Activated CD4-positive, alpha-beta T cell treated with anti-CD3 and anti-CD28 coated beads, Interleukin-2, Interleukin-4, amounts not matched to agents 100 ng/mL and 50 ng/mL, durations not matched to agents 16 hours and 8 hours (primary cell): ENCODE results near the gene CAPN15.

Experiments
- DNase-seq: peaks from one replicate; pipeline ENCODE4 v3.0.0-alpha.2; 2020; ENCODE audit warnings: low spot score

The CAPN15 gene

GRCh38 chr16:546909-547770 is 19.6 kb downstream of the CAPN15 start:
- DNase-seq = peak; percentile 14

DNA sequence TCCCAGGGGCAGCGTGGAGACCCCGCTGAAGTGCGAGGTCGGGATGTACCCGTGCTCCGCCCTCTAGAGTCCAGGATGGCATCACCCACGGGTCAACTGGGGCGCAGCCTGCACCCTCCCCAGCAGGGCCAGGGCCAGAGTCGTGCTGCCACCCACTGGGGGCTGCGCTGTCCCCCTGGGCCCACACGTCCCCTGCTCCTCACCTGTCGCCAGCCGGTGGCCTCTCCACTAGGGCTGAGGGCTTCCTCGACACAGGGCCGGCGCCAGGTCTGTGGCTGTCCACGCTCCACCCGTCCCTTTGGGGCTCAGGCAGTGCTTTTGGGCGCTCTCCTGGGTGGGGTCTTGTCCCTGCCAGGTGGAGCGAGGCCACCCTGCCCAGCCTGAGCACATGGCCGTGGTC is 21.1 kb downstream of the CAPN15 start:
- DNase-seq = no peak

- no peak for DNase-seq
These were observed 22.2 kb downstream of the CAPN15 start for GRCh38 chr16:549544-550263.

GRCh38 chr16:551210-551609 is 23.7 kb downstream of the CAPN15 start:
- DNase-seq = no peak

DNA sequence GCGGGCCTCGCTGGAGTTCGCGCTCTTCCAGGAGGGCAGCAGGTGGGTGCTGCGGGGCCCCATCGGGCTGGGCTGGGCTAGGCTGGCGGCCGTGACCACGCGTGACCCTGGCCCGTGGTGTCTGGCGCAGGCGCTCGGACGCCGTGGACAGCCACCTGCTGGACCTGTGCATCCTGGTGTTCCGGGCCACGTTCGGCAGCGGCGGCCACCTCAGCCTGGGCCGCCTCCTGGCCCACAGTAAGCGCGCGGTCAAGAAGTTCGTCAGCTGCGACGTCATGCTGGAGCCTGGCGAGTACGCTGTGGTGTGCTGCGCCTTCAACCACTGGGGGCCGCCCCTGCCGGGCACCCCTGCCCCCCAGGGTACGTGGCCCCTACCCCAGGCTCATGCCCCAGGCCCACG is 24.7 kb downstream of the CAPN15 start:
- DNase-seq = no peak

DNA sequence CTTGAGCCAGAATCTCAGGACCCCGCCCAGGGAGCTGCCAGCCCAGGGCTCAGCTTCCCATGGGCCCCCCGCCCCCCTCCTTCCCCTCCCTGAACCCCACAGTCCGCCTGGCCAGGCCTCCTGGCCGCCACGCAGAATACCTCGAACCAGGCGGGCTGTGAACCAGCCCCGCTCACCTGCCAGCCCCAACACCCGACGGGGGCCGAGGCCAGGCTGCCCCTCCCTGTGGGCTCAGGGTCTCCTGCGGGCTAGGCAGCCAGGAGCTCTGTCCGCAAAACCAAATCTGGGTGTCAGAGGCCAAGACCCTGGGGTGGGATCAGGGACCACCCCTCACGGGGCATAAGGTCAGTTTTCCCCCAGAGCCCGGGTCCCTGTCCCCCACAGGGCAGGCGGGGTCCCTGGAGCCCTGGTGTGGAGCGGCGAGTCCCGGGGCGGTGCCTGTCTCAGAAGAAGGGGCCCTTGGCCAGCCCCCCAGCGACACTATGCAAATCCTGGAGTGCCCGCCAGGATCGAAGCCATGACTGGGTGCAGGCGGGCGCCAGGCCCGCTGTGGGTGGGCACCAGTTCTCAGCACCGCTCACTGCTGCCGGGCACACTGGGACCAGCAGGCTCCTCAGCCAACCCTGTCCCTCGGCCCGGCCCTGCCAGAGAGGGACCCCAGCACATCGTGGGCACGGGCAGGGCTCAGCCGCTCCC is 26.2 kb downstream of the CAPN15 start:
- no peak for DNase-seq

GRCh38 chr16:554297-554621 is 26.7 kb downstream of the CAPN15 start:
- DNase-seq = no peak

- no peak for DNase-seq
These were observed 27.3 kb downstream of the CAPN15 start for GRCh38 chr16:554640-555365.

DNA sequence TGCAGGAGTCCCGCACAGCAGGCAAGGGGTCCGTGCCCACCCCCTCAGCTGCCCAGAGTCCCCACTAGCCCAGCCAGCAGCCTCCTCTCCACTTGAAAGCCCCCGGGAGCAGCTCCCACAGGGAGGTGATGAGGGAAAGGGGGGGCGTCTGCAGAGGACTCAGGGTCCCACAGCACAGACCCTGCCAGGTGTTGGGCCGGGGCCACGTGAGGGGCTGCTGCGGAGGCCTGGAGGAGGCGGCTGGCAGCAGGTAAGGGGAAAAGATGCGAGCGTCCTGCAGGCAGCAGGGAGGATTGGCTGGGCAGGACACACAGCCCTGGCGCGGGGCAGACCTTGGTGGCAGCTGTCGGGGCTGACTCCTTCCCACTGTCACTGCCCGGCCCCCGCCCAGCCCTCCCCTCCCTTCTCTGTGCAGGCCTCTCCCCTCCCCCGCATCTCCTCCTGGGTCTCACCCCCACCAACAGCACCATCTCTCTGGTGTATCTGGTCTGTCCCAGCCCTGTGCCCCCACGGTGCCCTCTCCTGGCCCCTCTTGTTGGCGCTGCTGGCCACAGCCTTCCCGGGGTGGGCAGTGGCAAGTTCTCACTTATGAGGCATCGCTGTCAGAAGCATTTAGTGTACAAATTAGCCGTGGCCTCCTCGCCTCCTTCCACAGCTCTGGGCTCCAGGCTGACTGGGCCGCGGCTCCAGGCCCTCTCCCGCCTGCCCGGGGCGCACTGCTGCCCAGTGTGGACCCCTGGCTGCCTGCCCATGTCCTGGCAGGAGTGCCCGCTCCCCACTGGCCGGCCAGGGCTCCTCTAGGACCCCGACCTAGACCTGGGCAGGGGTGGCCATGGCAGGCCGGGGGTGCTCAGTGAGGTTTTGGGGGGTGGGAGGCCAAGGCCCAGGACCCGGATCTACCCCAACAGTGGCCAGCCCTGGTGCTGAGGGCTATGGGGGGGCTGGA is 28.3 kb downstream of the CAPN15 start:
- DNase-seq = no peak

DNA sequence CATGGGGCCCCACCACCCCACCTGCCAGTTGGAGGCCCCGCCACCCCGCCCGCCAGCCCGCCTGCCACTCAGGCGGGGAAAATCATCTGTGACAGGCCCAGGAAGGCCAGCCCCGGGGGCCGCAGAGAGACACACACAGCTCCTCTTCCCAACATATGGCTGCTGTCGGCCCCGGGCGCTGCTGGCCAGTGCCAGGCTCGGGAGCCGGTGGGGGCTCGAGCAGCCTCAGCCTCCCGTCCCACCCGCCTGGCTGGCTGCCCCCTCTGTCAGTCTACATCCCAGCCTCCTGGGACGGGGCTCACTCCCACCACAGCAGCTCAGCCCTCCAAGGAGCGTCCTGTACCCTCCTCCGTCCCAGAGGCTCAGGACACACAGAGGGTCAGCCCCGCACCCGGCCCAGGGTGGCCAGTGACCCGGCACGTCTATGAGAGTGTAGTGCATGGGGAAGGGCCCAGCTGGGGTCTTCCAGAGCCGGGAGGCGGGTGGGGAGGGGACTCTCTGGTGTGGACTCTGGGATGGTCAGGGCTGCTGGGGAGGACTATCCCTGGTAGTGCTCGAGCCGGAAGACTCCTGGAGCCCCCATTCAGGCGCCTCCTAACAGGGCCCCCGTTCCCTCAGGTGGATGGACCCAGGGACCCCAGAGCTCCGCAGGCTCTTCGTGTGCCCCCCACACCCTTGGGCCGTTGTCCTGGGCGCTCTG is 29.1 kb downstream of the CAPN15 start:
- DNase-seq = no peak

DNA sequence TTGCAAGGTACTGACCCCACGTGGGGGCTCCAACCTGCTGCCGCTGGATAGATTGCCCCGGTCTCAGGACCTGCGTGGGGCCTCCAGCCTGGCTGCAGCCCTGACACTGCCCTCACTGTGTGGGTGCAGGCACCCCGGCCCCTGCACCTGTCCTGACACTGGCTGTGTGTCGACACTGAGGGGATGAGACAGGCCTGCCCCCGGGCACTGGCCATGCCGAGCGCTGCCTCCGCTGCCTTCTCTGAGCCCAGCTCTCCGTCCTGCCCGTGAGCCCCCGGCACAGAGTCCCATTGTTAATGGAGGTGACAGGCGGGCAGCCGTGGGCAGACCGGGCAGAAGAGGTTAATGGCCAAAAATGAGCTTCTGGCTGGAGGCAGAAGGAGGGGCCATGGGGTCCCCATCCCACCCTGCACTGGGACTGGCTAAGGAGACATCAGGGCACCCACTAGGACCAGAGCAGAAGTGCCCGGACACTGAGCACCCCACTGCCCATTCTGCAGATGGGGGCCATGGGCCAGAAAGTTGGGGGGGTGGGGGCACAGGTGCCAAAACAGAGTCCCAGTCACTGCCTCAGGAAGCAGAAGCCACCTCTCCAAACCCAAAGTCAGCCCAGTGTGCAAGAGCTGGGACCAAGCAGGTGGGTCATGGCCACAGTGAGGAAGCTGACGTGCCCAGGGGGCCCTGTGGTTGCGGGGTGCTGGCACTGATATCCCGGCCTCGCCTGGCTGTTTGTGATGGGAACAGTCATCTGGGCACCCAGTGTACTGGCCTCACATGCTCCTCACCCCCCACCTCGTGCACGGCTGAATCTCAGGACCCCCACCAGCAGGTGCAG is 30.2 kb downstream of the CAPN15 start:
- DNase-seq = no peak

- no peak for DNase-seq
These were observed 30.9 kb downstream of the CAPN15 start for GRCh38 chr16:558298-559020.

DNA sequence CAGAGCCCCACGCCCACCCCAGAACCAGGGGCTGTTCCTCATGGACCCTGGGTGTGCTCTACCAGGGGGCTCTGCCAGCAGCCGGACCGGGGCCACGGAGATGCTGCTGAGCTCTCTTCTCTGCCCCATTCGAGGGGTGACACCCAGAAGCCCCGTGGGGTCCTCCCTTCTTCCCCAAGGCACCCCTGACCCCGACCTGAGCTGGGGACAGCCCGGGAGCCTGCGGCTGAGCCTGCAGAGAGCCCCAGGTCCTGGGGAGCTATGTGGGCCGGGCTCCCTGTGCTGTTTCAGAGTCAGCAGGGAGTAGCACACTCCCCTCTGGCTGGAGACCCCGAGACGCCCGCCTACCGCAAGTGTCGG is 31.5 kb downstream of the CAPN15 start:
- DNase-seq = no peak

GRCh38 chr16:559411-560203 is 32.1 kb downstream of the CAPN15 start:
- no peak for DNase-seq

DNA sequence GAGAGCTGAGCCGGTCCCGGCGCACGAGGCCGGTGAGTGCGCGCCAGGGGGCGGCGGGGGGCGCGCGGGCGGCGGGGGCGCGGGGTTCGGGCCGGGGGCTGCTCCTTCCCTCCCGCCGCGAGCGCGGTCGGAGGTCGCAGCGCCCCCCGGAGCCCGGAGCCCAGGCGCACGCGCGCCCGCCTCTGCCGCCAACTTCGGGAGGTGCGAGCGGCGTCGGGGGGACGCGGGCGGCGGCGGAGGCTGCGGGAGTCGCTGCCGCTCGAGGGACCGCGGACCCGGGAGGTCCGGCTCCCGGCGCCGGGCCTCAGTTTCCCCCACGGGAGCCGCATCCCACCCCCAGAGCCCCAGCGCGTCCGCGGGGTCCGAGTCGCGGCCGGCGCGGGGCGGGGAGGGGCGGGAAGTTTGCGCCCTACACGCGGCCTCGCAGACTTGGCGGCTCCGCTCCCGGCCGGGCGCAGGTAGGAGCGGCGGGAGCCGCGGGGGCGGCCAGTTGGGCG is 32.7 kb downstream of the CAPN15 start, which contains the start of gene PRR35:
Gene PRR35, plus strand, starts transcription at position 191 of the 497 bp plus-strand sequence. CDS start 2,901 bp downstream, outside the sequence.
- no peak for DNase-seq

DNA sequence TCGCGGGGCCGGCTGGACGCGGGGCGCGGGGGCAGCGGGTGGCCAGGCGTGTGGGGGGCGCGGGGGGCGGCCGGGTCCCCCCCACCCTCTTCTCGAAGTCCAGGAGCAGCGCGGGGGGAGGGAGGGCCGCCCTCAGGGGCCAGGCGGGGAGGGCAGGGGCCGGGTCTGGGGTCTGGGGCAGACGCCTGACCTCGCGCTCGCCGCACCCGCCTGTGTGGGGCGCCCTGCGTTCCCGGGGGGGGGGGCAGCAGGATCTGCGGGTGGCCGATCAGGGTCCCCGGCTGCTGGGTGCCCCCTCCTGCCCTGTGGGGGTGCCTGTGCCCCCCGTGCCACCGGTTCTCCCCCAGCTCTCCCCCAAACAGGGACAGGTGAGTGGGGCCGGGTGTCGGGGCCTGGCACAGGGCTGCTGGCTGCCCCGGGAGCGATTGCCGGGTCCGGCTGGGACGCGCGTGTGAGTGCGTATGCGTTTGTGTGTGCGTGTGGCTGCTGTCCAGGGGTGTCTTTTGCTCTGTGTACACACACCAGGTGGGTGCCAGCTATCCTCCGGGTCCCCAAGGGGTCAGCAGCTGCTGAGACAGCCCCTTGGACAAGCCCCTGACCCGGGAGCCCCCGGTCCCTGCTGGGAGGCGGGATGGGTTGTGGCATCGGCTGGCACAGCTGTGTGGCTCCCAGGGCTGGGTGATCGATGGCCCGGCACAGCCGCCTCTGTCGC is 33.3 kb downstream of the CAPN15 start:
- no peak for DNase-seq

- no peak for DNase-seq
These were observed 33.9 kb downstream of the CAPN15 start for GRCh38 chr16:561413-561794.
